ENCODE measurements around the gene RRBP1.

RRBP1 gene

GRCh38 chr20:17617868-17618672 lies 64.0 kb downstream of the RRBP1 start:
- Histone ChIP-seq H3K9me3 (no peaks in the 10 kb centered on the region), H3K27ac (peak overlapping the region in 1 of 2 donors; percentile 95), H3K27me3 (no peaks in the 10 kb centered on the region), H3K4me1 (peaks cover 13 to 49% (median 39%) of the 10 kb centered on the region in 4 donors), H3K36me3 (peaks cover 22 to 74% (median 58%) of the 10 kb centered on the region in 3 donors), H3K4me3 (no peak overlapping the region)
- intact Hi-C loops (cut with DNase I; ENCODE audit: low total_unique reads): loop anchor here (2.0 kb wide), 1 partner anchor 113 kb away; no protein-coding TSS in a partner anchor
- no peak for TF ChIP-seq CTCF (IDR thresholded peaks at IDR 0.05)
- DNase-seq: peak; percentile 19 to 69

- H3K36me3 ChIP-seq: peaks cover 15 to 67% (median 52%) of the 10 kb centered on the region in 3 donors
- peak overlapping the region; percentile 80 to 95 for H3K27ac ChIP-seq
- TF ChIP-seq CTCF (IDR thresholded peaks at IDR 0.05): peak; percentile 85 to 95
- no peaks in the 10 kb centered on the region for H3K9me3 ChIP-seq
- H3K4me3 ChIP-seq: no peak overlapping the region
- H3K27me3 ChIP-seq: no peaks in the 10 kb centered on the region
- peaks cover 13 to 56% (median 46%) of the 10 kb centered on the region in 4 donors for H3K4me1 ChIP-seq
- intact Hi-C loops (cut with DNase I; ENCODE audit: low total_unique reads): no loop called here
- DNase-seq: peak; percentile 64 to 89
Observed at GRCh38 chr20:17617212-17617867, 64.7 kb downstream of the RRBP1 start.

GRCh38 chr20:17616480-17617211 lies 65.4 kb downstream of the RRBP1 start:
- Histone ChIP-seq H3K27me3 (no peaks in the 10 kb centered on the region), H3K36me3 (peaks cover 14 to 60% (median 45%) of the 10 kb centered on the region in 3 donors), H3K27ac (peak overlapping the region; percentile 80 to 95), H3K4me1 (peaks cover 13 to 63% (median 53%) of the 10 kb centered on the region in 4 donors), H3K4me3 (no peak overlapping the region), H3K9me3 (no peaks in the 10 kb centered on the region)
- intact Hi-C loops (cut with DNase I; ENCODE audit: low total_unique reads): loop anchor here (1.0 kb wide), 1 partner anchor 79 kb away; no protein-coding TSS in a partner anchor
- DNase-seq: peak; percentile 23 to 64
- no peak for TF ChIP-seq CTCF (IDR thresholded peaks at IDR 0.05)

- intact Hi-C loops (cut with DNase I; ENCODE audit: low total_unique reads): loop anchor here (1.0 kb wide), 1 partner anchor 79 kb away; no protein-coding TSS in a partner anchor
- TF ChIP-seq CTCF (IDR thresholded peaks at IDR 0.05): no peak
- DNase-seq: peak; percentile 24 to 69
- Histone ChIP-seq H3K9me3 (no peaks in the 10 kb centered on the region), H3K27me3 (no peaks in the 10 kb centered on the region), H3K36me3 (peaks cover 19 to 54% (median 44%) of the 10 kb centered on the region in 3 donors), H3K4me3 (no peak overlapping the region), H3K27ac (peak overlapping the region; percentile 80 to 95), H3K4me1 (peaks cover 13 to 71% (median 61%) of the 10 kb centered on the region in 4 donors)
Observed at GRCh38 chr20:17615645-17616479, 66.2 kb downstream of the RRBP1 start.

All from tibial artery (tissue), 4 donors.